ENCODE data around the gene GPC1.

The GPC1 gene

GRCh38 chr2:240442891-240443715, 7.6 kb downstream of the GPC1 start:
- no peak for DNase-seq (ENCODE audit: low read depth in 2 of 2)

- DNase-seq (ENCODE audit: low read depth in 2 of 2), result no peak
Measured at GRCh38 chr2:240443891-240444301, 8.4 kb downstream of the GPC1 start.

- DNase-seq (ENCODE audit: low read depth in 2 of 2), result no peak
Measured at GRCh38 chr2:240444464-240444863, 9.0 kb downstream of the GPC1 start.

- DNase-seq (ENCODE audit: low read depth in 2 of 2), result no peak
Measured at GRCh38 chr2:240445961-240446663, 10.6 kb downstream of the GPC1 start.

GRCh38 chr2:240446664-240447175, 11.3 kb downstream of the GPC1 start:
- DNase-seq (ENCODE audit: low read depth in 2 of 2), result no peak

- no peak for DNase-seq (ENCODE audit: low read depth in 2 of 2)
Measured at GRCh38 chr2:240447331-240447730, 11.9 kb downstream of the GPC1 start.

- no peak for DNase-seq (ENCODE audit: low read depth in 2 of 2)
Measured at GRCh38 chr2:240447934-240448333, 12.5 kb downstream of the GPC1 start.

- no peak for DNase-seq (ENCODE audit: low read depth in 2 of 2)
Measured at GRCh38 chr2:240448387-240449274, 13.2 kb downstream of the GPC1 start.

- no peak for DNase-seq (ENCODE audit: low read depth in 2 of 2)
Measured at GRCh38 chr2:240449764-240450531, 14.5 kb downstream of the GPC1 start.

- DNase-seq (ENCODE audit: low read depth in 2 of 2), result no peak
Measured at GRCh38 chr2:240450532-240451107, 15.2 kb downstream of the GPC1 start.

GRCh38 chr2:240451108-240451611, 15.7 kb downstream of the GPC1 start:
- DNase-seq (ENCODE audit: low read depth in 2 of 2), result no peak

- DNase-seq (ENCODE audit: low read depth in 2 of 2), result no peak
Measured at GRCh38 chr2:240451791-240452461, 16.5 kb downstream of the GPC1 start.

- no peak for DNase-seq (ENCODE audit: low read depth in 2 of 2)
Measured at GRCh38 chr2:240452462-240453256, 17.2 kb downstream of the GPC1 start.

- DNase-seq (ENCODE audit: low read depth in 2 of 2), result no peak
Measured at GRCh38 chr2:240453461-240454105, 18.1 kb downstream of the GPC1 start.

GRCh38 chr2:240454106-240454901, 18.8 kb downstream of the GPC1 start:
- no peak for DNase-seq (ENCODE audit: low read depth in 2 of 2)

- no peak for DNase-seq (ENCODE audit: low read depth in 2 of 2)
Measured at GRCh38 chr2:240455272-240455646, 19.8 kb downstream of the GPC1 start.

GRCh38 chr2:240455647-240456446, 20.4 kb downstream of the GPC1 start:
- no peak for DNase-seq (ENCODE audit: low read depth in 2 of 2)
